GM12878 (cell line): Measurements from ENCODE around the gene BMPR1B. TPM values are rescaled to one million over a fixed set of nuclear protein-coding genes. Genes with fewer than 3 reads are reported as not detected.

Experiments
- ATAC-seq: fragments of 200-7000 bp; cut with Tn5 transposase; 3 replicates; pipeline ENCODE4 v1.9.1; 2020; ENCODE audit warnings: mild to moderate bottlenecking, moderate library complexity
- BruUV-seq: library from RNA; stranded (reverse); fragments of 400-500 nt; replicated peaks from 2 replicates; lab custom pipeline; 2021; lab: Mats Ljungman, UMichigan
- CTCF ChIA-PET: fragments of 300-600 bp; sonication (Branson Sonifier 250); formaldehyde crosslinking; extraction: SDS; loops from one replicate; lab custom pipeline; 2021; ENCODE audit warnings: inconsistent platforms; lab: Yijun Ruan, JAX
- POLR2A ChIA-PET: fragments of 350-600 bp; formaldehyde crosslinking; extraction: SDS; loops from one replicate; lab custom pipeline; 2021; ENCODE audit warnings: inconsistent platforms; lab: Charles Lee
- RAD21 ChIA-PET: fragments of 300-600 bp; sonication (Branson Sonifier 250); formaldehyde crosslinking; loops from one replicate; lab custom pipeline; 2023; ENCODE audit warnings: antibody characterized with exemption; ENCODE audit not compliant: unreplicated experiment; lab: Charles Lee
- SMC1A ChIA-PET: fragments of 300-600 bp; sonication (Branson Sonifier 250); formaldehyde crosslinking; loops from one replicate; lab custom pipeline; 2023; ENCODE audit not compliant: unreplicated experiment, uncharacterized antibody; lab: Charles Lee
- DNase-seq: peaks from one replicate; pipeline ENCODE4 v3.0.0-alpha.2; 2011; ENCODE audit warnings: low read depth, low spot score
- FAIRE-seq: peaks from 3 replicates; lab custom pipeline; 2011; peaks lifted over from hg19 to GRCh38; lab: Jason Lieb, UNC
- H2AFZ ChIP-seq: 2 replicates; pipeline ENCODE4 v1.6.0; 2011; ENCODE audit warnings: low read depth, low read length, control low read depth; ENCODE audit not compliant: control insufficient read depth
- H3K27ac ChIP-seq: 2 replicates; pipeline ENCODE4 v1.5.1; 2011; ENCODE audit warnings: control low read depth; ENCODE audit not compliant: control insufficient read depth, insufficient read depth
- H3K27me3 ChIP-seq, 2 experiments: replicated peaks in 1 of 2; 2 replicates each; pipeline versions ENCODE4 v1.6.0 to v1.6.1; 2011; ENCODE audit warnings: low read length in 1 of 2; ENCODE audit not compliant: control insufficient read depth in 2 of 2, insufficient read depth in 2 of 2
- H3K36me3 ChIP-seq, 2 experiments: 2 replicates each; pipeline ENCODE4 v1.5.1; 2011; ENCODE audit warnings: low read length in 1 of 2; ENCODE audit not compliant: control insufficient read depth in 2 of 2, insufficient read depth in 2 of 2
- H3K4me1 ChIP-seq: 2 replicates; pipeline ENCODE4 v1.6.1; 2011; ENCODE audit warnings: mild to moderate bottlenecking, low read length, moderate library complexity, mixed read lengths; ENCODE audit not compliant: control insufficient read depth, insufficient read depth
- H3K4me2 ChIP-seq: 2 replicates; pipeline ENCODE4 v1.6.0; 2011; ENCODE audit warnings: control low read depth; ENCODE audit not compliant: control insufficient read depth, insufficient read depth
- H3K4me3 ChIP-seq: fragments of 200-600 bp; sonication (generic); 2 replicates; pipeline ENCODE4 v1.5.1; 2016
- H3K79me2 ChIP-seq: 2 replicates; pipeline ENCODE4 v1.6.0; 2011; ENCODE audit warnings: low read length; ENCODE audit not compliant: control insufficient read depth, insufficient read depth
- H3K9ac ChIP-seq: 2 replicates; pipeline ENCODE4 v1.8.0; 2011; ENCODE audit warnings: low read length, control low read depth, mixed read lengths; ENCODE audit not compliant: control insufficient read depth, insufficient read depth
- H3K9me3 ChIP-seq: replicated peaks from 3 replicates; pipeline ENCODE4 v1.5.1; 2011; ENCODE audit warnings: mild to moderate bottlenecking, low read length; ENCODE audit not compliant: control insufficient read depth, insufficient read depth
- H4K20me1 ChIP-seq: 2 replicates; pipeline ENCODE4 v1.6.0; 2011; ENCODE audit not compliant: control insufficient read depth, insufficient read depth
- ATF2 ChIP-seq: IDR thresholded peaks from 2 replicates; pipeline ENCODE4 v1.6.1; 2012; ENCODE audit warnings: low read length, inconsistent platforms
- BRCA1 ChIP-seq: IDR thresholded peaks from 2 replicates; pipeline ENCODE4 v1.6.1; 2011; ENCODE audit warnings: low read depth, low read length, improper control_type of control experiment
- CBX5 ChIP-seq: sonication (generic); IDR thresholded peaks from 2 replicates; pipeline ENCODE4 v1.6.1; 2016; ENCODE audit warnings: low read depth, moderate library complexity, mild to moderate bottlenecking, inconsistent platforms
- CHD1 ChIP-seq: IDR thresholded peaks from 2 replicates; pipeline ENCODE4 v1.6.1; 2012; ENCODE audit warnings: low read depth, low read length, improper control_type of control experiment
- CHD4 ChIP-seq: fragments of 200-600 bp; sonication (generic); IDR thresholded peaks from 2 replicates; pipeline ENCODE4 v1.6.1; 2016; ENCODE audit warnings: mild to moderate bottlenecking
- GABPA ChIP-seq: IDR thresholded peaks from 2 replicates; pipeline ENCODE4 v1.6.1; 2014; ENCODE audit warnings: antibody characterized with exemption, low read depth, mild to moderate bottlenecking, inconsistent platforms
- JUND ChIP-seq: IDR thresholded peaks from 2 replicates; pipeline ENCODE4 v1.6.1; 2012; ENCODE audit warnings: low read depth, mild to moderate bottlenecking, low read length, improper control_type of control experiment, moderate library complexity
- MTA2 ChIP-seq: fragments of 450-650 bp; IDR thresholded peaks from 2 replicates; pipeline ENCODE4 v1.6.1; 2016; ENCODE audit warnings: low read depth, mild to moderate bottlenecking, moderate library complexity
- NBN ChIP-seq: fragments of 450-650 bp; IDR thresholded peaks from 2 replicates; pipeline ENCODE4 v1.6.1; 2016
- NFIC ChIP-seq: IDR thresholded peaks from 2 replicates; pipeline ENCODE4 v1.6.1; 2012; ENCODE audit warnings: low read depth, mild to moderate bottlenecking, inconsistent platforms, low read length, moderate library complexity
- POLR2AphosphoS5 ChIP-seq: IDR thresholded peaks from 2 replicates; pipeline ENCODE4 v1.6.1; 2011; ENCODE audit warnings: mild to moderate bottlenecking, low read length, inconsistent platforms
- RAD51 ChIP-seq: fragments of 450-650 bp; IDR thresholded peaks from 2 replicates; pipeline ENCODE4 v1.6.1; 2016; ENCODE audit warnings: moderate library complexity, mild to moderate bottlenecking, inconsistent platforms
- ZBTB40 ChIP-seq: fragments of 450-650 bp; IDR thresholded peaks from 2 replicates; pipeline ENCODE4 v1.6.1; 2016; ENCODE audit warnings: mild to moderate bottlenecking, moderate library complexity, borderline replicate concordance
- WGBS: methylation state at CpG from one replicate; pipeline ENCODE4 v1.1.6; 2016; ENCODE audit warnings: low lambda C conversion rate; ENCODE audit not compliant: insufficient replicate concordance, insufficient coverage; ENCODE audit errors: missing lambda C conversion rate; 5-methylcytosine and 5-hydroxymethylcytosine counted together
- in situ Hi-C: fragments of 300-500 bp; cut with MboI; formaldehyde crosslinking; loops from 9 replicates; pipeline ENCODE4 v1.14.3; 2018; ENCODE audit warnings: mixed read lengths
- intact Hi-C: fragments of 100-400 bp; cut with micrococcal nuclease; formaldehyde crosslinking; loops from one replicate; pipeline ENCODE4 v1.14.2; 2022; ENCODE audit not compliant: unreplicated experiment
- polyA plus RNA-seq, 11 experiments: library from polyadenylated mRNA; depleted of rRNA in 4 of 11; unstranded in 6 of 11; stranded (reverse) in 5 of 11; fragments of >200 nt; fragmentation: Nextera tagmentation in 4 of 11; fragmentation: Illumina TruSeq in 1 of 11; extraction: Ambion mirVana in 4 of 11; extraction: Trizol in 1 of 11; gene quantifications; 1 replicate in 1 of 11; 2 replicates in 10 of 11; pipeline versions ENCODE4 v1.2.1 to v1.2.3, GENCODE V29; 2011 to 2016; ENCODE audit warnings: inconsistent platforms in 2 of 11, missing spikeins in 2 of 11, low read depth in 1 of 11
- total RNA-seq, 4 experiments: library from RNA; depleted of rRNA in 3 of 4; stranded (reverse); fragments of >200 nt in 3 of 4; fragmentation: Illumina TruSeq in 1 of 4; extraction: Trizol in 1 of 4; gene quantifications; 2 replicates each; pipeline versions ENCODE4 v1.2.1 to v1.2.3, GENCODE V29; 2013 to 2021

Gene BMPR1B
- total and polyA plus RNA-seq, 10 of the 15 experiments (the other 5 are each of a cell fraction or from before 2014, with no cell fraction given) = not detected

- BruUV-seq = no TSS peak
These were observed 159.4 kb downstream of the BMPR1B start for GRCh38 chr4:94917146-94917545.

GRCh38 chr4:94918543-94918942 is 160.8 kb downstream of the BMPR1B start:
- RAD21 ChIA-PET = no interaction called here
- H3K4me2 ChIP-seq = no peak overlapping the region
- H2AFZ ChIP-seq = no peak overlapping the region
- no peaks in the 10 kb centered on the region for H3K36me3 ChIP-seq
- in situ Hi-C loops = no loop called here
- no peak overlapping the region for H3K27ac ChIP-seq
- FAIRE-seq = no peak
- POLR2A ChIA-PET = no interaction called here
- WGBS = 7% methylated on average over 1 of the region's 1 CpG
- no peaks in the 10 kb centered on the region for H3K9me3 ChIP-seq
- H4K20me1 ChIP-seq = no peaks in the 10 kb centered on the region
- no peak for DNase-seq
- H3K27me3 ChIP-seq = no peaks in the 10 kb centered on the region
- intact Hi-C loops = no loop called here
- SMC1A ChIA-PET = no interaction called here
- no peak overlapping the region for H3K9ac ChIP-seq
- CTCF ChIA-PET = no interaction called here
- no peaks in the 10 kb centered on the region for H3K4me1 ChIP-seq
- no peaks in the 10 kb centered on the region for H3K79me2 ChIP-seq
- no peak for ATAC-seq
- no peak overlapping the region for H3K4me3 ChIP-seq
- BruUV-seq = no TSS peak
- TF ChIP-seq RAD51 = no peak
- no peak for TF ChIP-seq POLR2AphosphoS5
- no peak for TF ChIP-seq CHD4
- no peak for TF ChIP-seq BRCA1
- TF ChIP-seq CHD1 = no peak
- no peak for TF ChIP-seq ZBTB40
- no peak for TF ChIP-seq NFIC

More at GRCh38 chr4:94917146-94917545, 159.4 kb downstream of the BMPR1B start:
- no peaks in the 10 kb centered on the region for H3K79me2 ChIP-seq
- POLR2A ChIA-PET = no interaction called here
- RAD21 ChIA-PET = no interaction called here
- SMC1A ChIA-PET = no interaction called here
- TF ChIP-seq NBN (no peak), CBX5 (no peak), GABPA (no peak), ATF2 (no peak), JUND (no peak), MTA2 (no peak)
- ATAC-seq (no peak), DNase-seq (no peak), FAIRE-seq (no peak)
- no peaks in the 10 kb centered on the region for H3K4me1 ChIP-seq
- no peak overlapping the region for H3K4me3 ChIP-seq
- H4K20me1 ChIP-seq = no peaks in the 10 kb centered on the region
- intact Hi-C loops = no loop called here
- H3K9me3 ChIP-seq = no peaks in the 10 kb centered on the region
- no peak overlapping the region for H3K9ac ChIP-seq
- WGBS = 4% methylated on average over 2 of the region's 2 CpGs
- in situ Hi-C loops = no loop called here
- no peaks in the 10 kb centered on the region for H3K27me3 ChIP-seq
- H3K4me2 ChIP-seq = no peak overlapping the region
- CTCF ChIA-PET = no interaction called here
- H2AFZ ChIP-seq = no peak overlapping the region
- H3K36me3 ChIP-seq = no peaks in the 10 kb centered on the region
- no peak overlapping the region for H3K27ac ChIP-seq
